Measurements from ENCODE around the gene GORASP2. TPM values are rescaled to one million over a fixed set of nuclear protein-coding genes. Genes with fewer than 3 reads are reported as not detected.
A peak's percentile ranks its signal among the peaks of the same experiment; 100 is the strongest.

GORASP2 gene
- total and polyA plus RNA-seq, 2 of the 4 experiments (the other 2 are of a cell fraction): 53.1 to 156 TPM

GRCh38 chr2:170972296-170973224 is 43.5 kb downstream of the GORASP2 start (continued):
- TF ChIP-seq USF2 (IDR thresholded peaks at IDR 0.05; ENCODE audit: low read depth, low read length): no peak

GRCh38 chr2:170973225-170973491 is 44.1 kb downstream of the GORASP2 start:
- in situ Hi-C loops (cut with MboI; ENCODE audit: low sequenced_read_pairs) (loop anchor here (5.0 to 10.0 kb wide), 2 partner anchors 182 to 444 kb away; no protein-coding TSS in a partner anchor), dilution Hi-C loops (cut with HindIII; ENCODE audit: low sequenced_read_pairs, unreplicated experiment) (no loop called here)

More at GRCh38 chr2:170973225-170973491, 44.1 kb downstream of the GORASP2 start:
- Histone ChIP-seq H4K20me1 (ENCODE audit: insufficient read depth, low read length) (no peaks in the 10 kb centered on the region), H3K36me3 (ENCODE audit: control insufficient read depth, insufficient read depth, low read length) (peaks cover 4% of the 10 kb centered on the region; the same call in 1 of the 2 replicates), H3K4me1 (ENCODE audit: control insufficient read depth, insufficient read depth, low read length) (peaks cover 4% of the 10 kb centered on the region), H2AK9ac (replicated peaks; ENCODE audit: low read depth, low read length, poor library complexity) (peak overlapping the region; percentile 98), H3K14ac (replicated peaks; ENCODE audit: low read depth, low read length) (no peak overlapping the region), H4K91ac (ENCODE audit: insufficient read depth, low read depth, low read length) (no peak overlapping the region; the same call in 1 of the 2 replicates), H4K5ac (ENCODE audit: low read depth, low read length) (no peak overlapping the region), H3K9me1 (ENCODE audit: insufficient read depth, low read length) (no peaks in the 10 kb centered on the region), H2BK20ac (ENCODE audit: low read depth, low read length) (no peak overlapping the region), H3K4me2 (ENCODE audit: low read depth, low read length) (peak overlapping the region; percentile 81), H2BK15ac (ENCODE audit: low read depth, low read length) (no peak overlapping the region), H2BK120ac (ENCODE audit: low read depth, low read length) (peak overlapping the region; percentile 14; the same call in 1 of the 2 replicates), H3K9me3 (ENCODE audit: control insufficient read depth, insufficient read depth, low read length) (no peaks in the 10 kb centered on the region), H3K4ac (ENCODE audit: low read depth, low read length) (no peak overlapping the region), H3K4me3 (ENCODE audit: insufficient read depth, low read depth, low read length) (peak overlapping the region; percentile 86; the same call in 1 of the 2 replicates), H3K27ac (ENCODE audit: insufficient read depth, low read length) (no peak overlapping the region; the same call in 1 of the 2 replicates), H4K8ac (ENCODE audit: low read depth in 2 of 2, low read length in 2 of 2) (peak overlapping the region in 1 of 2 experiments; percentile 19; a peak in 1 of 4 replicates), H2AK5ac (ENCODE audit: low read depth, low read length) (no peak overlapping the region; the same call in 1 of the 2 replicates), H2AFZ (replicated peaks; ENCODE audit: low read length, poor library complexity) (peak overlapping the region; percentile 100), H3K79me1 (ENCODE audit: low read depth in 1 of 2, low read length in 2 of 2) (no peaks in the 10 kb centered on the region; a peak in 1 of 4 replicates), H3K23ac (ENCODE audit: low read depth, low read length) (no peak overlapping the region), H2BK5ac (ENCODE audit: low read depth, low read length, poor library complexity, severe bottlenecking) (no peak overlapping the region), H3K27me3 (ENCODE audit: control insufficient read depth, insufficient read depth, low read length) (no peaks in the 10 kb centered on the region; the same call in 1 of the 2 replicates), H3K18ac (ENCODE audit: low read depth, low read length) (no peak overlapping the region), H3K56ac (ENCODE audit: extremely low read depth, insufficient read depth, low read length) (no peak overlapping the region), H3K9ac (ENCODE audit: low read depth, low read length) (no peak overlapping the region)
- ChIA-PET POLR2A (ENCODE audit: unreplicated experiment) (no interaction called here), CTCF (interaction anchor here (1.6 kb wide), 2 partner anchors 44 to 443 kb away, joined by 3 to 11 read pairs; partner anchors contain the start of gene GORASP2)
- no peak for TF ChIP-seq ELK1 (IDR thresholded peaks at IDR 0.05; ENCODE audit: borderline replicate concordance, low read depth, low read length)
- no TSS peak for BruUV-seq (replicated peaks)
- intact Hi-C loops (cut with micrococcal nuclease): loop anchor here (1.0 to 10.0 kb wide), 7 partner anchors 186 to 1492 kb away; partner anchors contain the start of genes CYBRD1 and DCAF17
- ATAC-seq (ENCODE audit: low read depth) (peak; percentile 3; the same call in 1 of the 2 replicates), DNase-seq (no peak)
- 20% methylated on average over 2 of the region's 12 CpGs; no CpG with 5 or more reads in 1 of the 2 experiments for WGBS, 2 experiments (ENCODE audit: extremely low coverage in 2 of 2, insufficient read length in 1 of 2)
